Panc1 (cell line): ENCODE measurements around the gene DOCK4. TPM values are rescaled to one million over a fixed set of nuclear protein-coding genes. Genes with fewer than 3 reads are reported as not detected.

ENCODE experiments used
- ATAC-seq: fragments of 200-7000 bp; cut with Tn5 transposase; 2 replicates; pipeline ENCODE4 v1.9.1; 2020; ENCODE audit warnings: mild to moderate bottlenecking, moderate library complexity
- BruUV-seq: library from RNA; stranded (reverse); fragments of 400-500 nt; replicated peaks from 2 replicates; lab custom pipeline; 2021; lab: Mats Ljungman, UMichigan
- CTCF ChIA-PET: fragments of 300-600 bp; sonication (Branson Sonifier 250); formaldehyde crosslinking; loops from one replicate; lab custom pipeline; 2022; ENCODE audit warnings: antibody characterized with exemption; lab: Charles Lee
- POLR2A ChIA-PET: fragments of 300-600 bp; sonication (Branson Sonifier 250); formaldehyde crosslinking; loops from one replicate; lab custom pipeline; 2022; ENCODE audit warnings: antibody characterized with exemption; lab: Charles Lee
- DNase-seq: peaks from one replicate; pipeline ENCODE4 v3.0.0-alpha.2; 2010; ENCODE audit warnings: low read depth, low spot score
- H3K27ac ChIP-seq: 2 replicates; pipeline ENCODE4 v1.5.1; 2011; ENCODE audit warnings: mild to moderate bottlenecking, low read length, inconsistent platforms
- H3K27me3 ChIP-seq: fragments of 200-500 bp; sonication (Bioruptor generic); 2 replicates; pipeline ENCODE4 v1.6.0; 2014; ENCODE audit warnings: low read length, inconsistent platforms; ENCODE audit not compliant: control insufficient read depth, insufficient read depth
- H3K36me3 ChIP-seq: fragments of 200-500 bp; sonication (Bioruptor generic); 2 replicates; pipeline ENCODE4 v1.5.1; 2014; ENCODE audit warnings: inconsistent platforms, mild to moderate bottlenecking, low read length, moderate library complexity; ENCODE audit not compliant: control insufficient read depth, insufficient read depth
- H3K4me1 ChIP-seq: 2 replicates; pipeline ENCODE4 v1.5.1; 2011; ENCODE audit warnings: inconsistent platforms, mild to moderate bottlenecking, low read length, moderate library complexity; ENCODE audit not compliant: control insufficient read depth, insufficient read depth
- H3K4me3 ChIP-seq, 2 experiments: 2 replicates each; pipeline ENCODE4 v1.5.1; 2011 to 2012; ENCODE audit warnings: low read depth in 2 of 2, low read length in 2 of 2, mild to moderate bottlenecking in 2 of 2, inconsistent platforms in 1 of 2, moderate library complexity in 1 of 2
- H3K9me3 ChIP-seq: fragments of 200-500 bp; sonication (Bioruptor generic); 2 replicates; pipeline ENCODE4 v1.5.1; 2014; ENCODE audit warnings: low read depth, mild to moderate bottlenecking, inconsistent platforms, low read length, moderate library complexity; ENCODE audit not compliant: control insufficient read depth, insufficient read depth
- POLR2AphosphoS5 ChIP-seq: IDR thresholded peaks from 2 replicates; pipeline ENCODE4 v1.6.1; 2012; ENCODE audit warnings: mild to moderate bottlenecking, low read depth, low read length, moderate library complexity
- SIN3A ChIP-seq: IDR thresholded peaks from 2 replicates; pipeline ENCODE4 v1.6.1; 2012; ENCODE audit warnings: low read depth, mild to moderate bottlenecking, low read length, moderate library complexity, borderline replicate concordance; ENCODE audit not compliant: insufficient read depth
- TCF7L2 ChIP-seq: IDR thresholded peaks from 2 replicates; pipeline ENCODE4 v1.6.1; 2011; ENCODE audit warnings: mild to moderate bottlenecking, low read depth, low read length, inconsistent platforms
- in situ Hi-C: cut with HindIII; loops from 2 replicates; pipeline ENCODE4 v1.10.0; 2016; ENCODE audit warnings: low sequenced_read_pairs, low pct_unique_long_range_greater_than_20kb
- intact Hi-C: fragments of 100-400 bp; cut with micrococcal nuclease; formaldehyde crosslinking; loops from one replicate; pipeline ENCODE4 v1.10.0; 2022; ENCODE audit not compliant: unreplicated experiment
- total RNA-seq: library from RNA; stranded (reverse); gene quantifications from one replicate; pipeline ENCODE4 v1.2.1, GENCODE V29; 2021; ENCODE audit not compliant: unreplicated experiment
- TF ChIP-seq, protein P1 (sequence below): fragments of 450-650 bp; IDR thresholded peaks from 2 replicates; pipeline ENCODE4 v1.5.1; 2017; ENCODE audit warnings: mild to moderate bottlenecking
- TF ChIP-seq, protein P2 (sequence below), 2 experiments: IDR thresholded peaks; 2 replicates each; pipeline ENCODE4 v1.6.1; 2011 to 2012; ENCODE audit warnings: low read depth in 2 of 2, control low read depth in 1 of 2, low read length in 1 of 2, mild to moderate bottlenecking in 1 of 2, moderate library complexity in 1 of 2; ENCODE audit not compliant: insufficient read depth in 1 of 2

Gene DOCK4
- total RNA-seq, 1 experiment from 2014 or later: 10.8 TPM

DNA sequence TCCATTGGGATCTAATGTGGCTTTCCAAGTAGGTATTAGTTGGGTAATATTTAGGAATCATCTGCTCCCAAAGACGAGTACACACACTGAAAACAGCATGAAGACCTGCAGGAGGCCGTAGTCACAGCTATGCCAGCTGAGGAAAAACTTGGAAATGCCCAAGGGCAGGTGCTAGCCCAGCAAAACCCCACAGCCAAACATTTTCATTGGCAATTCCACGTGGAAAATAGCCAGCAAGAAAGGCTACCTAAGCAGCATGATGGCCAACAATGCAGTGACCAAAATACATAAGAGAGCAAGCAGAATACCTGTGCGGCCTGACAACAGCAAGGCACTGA lies 32.7 kb downstream of the DOCK4 start:
- intact Hi-C loops (no loop called here), in situ Hi-C loops (no loop called here)
- H3K4me1 ChIP-seq: no peaks in the 10 kb centered on the region
- ATAC-seq: no peak
- H3K9me3 ChIP-seq: no peaks in the 10 kb centered on the region
- ChIA-PET CTCF (no interaction called here), POLR2A (no interaction called here)
- H3K27ac ChIP-seq: no peak overlapping the region
- no TSS peak for BruUV-seq
- H3K4me3 ChIP-seq: no peak overlapping the region
- H3K27me3 ChIP-seq: no peaks in the 10 kb centered on the region
- no peaks in the 10 kb centered on the region for H3K36me3 ChIP-seq
- TF ChIP-seq, protein P1, sequence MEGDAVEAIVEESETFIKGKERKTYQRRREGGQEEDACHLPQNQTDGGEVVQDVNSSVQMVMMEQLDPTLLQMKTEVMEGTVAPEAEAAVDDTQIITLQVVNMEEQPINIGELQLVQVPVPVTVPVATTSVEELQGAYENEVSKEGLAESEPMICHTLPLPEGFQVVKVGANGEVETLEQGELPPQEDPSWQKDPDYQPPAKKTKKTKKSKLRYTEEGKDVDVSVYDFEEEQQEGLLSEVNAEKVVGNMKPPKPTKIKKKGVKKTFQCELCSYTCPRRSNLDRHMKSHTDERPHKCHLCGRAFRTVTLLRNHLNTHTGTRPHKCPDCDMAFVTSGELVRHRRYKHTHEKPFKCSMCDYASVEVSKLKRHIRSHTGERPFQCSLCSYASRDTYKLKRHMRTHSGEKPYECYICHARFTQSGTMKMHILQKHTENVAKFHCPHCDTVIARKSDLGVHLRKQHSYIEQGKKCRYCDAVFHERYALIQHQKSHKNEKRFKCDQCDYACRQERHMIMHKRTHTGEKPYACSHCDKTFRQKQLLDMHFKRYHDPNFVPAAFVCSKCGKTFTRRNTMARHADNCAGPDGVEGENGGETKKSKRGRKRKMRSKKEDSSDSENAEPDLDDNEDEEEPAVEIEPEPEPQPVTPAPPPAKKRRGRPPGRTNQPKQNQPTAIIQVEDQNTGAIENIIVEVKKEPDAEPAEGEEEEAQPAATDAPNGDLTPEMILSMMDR: no peak
- TF ChIP-seq SIN3A: no peak
- TF ChIP-seq TCF7L2: no peak
- TF ChIP-seq, protein P2, sequence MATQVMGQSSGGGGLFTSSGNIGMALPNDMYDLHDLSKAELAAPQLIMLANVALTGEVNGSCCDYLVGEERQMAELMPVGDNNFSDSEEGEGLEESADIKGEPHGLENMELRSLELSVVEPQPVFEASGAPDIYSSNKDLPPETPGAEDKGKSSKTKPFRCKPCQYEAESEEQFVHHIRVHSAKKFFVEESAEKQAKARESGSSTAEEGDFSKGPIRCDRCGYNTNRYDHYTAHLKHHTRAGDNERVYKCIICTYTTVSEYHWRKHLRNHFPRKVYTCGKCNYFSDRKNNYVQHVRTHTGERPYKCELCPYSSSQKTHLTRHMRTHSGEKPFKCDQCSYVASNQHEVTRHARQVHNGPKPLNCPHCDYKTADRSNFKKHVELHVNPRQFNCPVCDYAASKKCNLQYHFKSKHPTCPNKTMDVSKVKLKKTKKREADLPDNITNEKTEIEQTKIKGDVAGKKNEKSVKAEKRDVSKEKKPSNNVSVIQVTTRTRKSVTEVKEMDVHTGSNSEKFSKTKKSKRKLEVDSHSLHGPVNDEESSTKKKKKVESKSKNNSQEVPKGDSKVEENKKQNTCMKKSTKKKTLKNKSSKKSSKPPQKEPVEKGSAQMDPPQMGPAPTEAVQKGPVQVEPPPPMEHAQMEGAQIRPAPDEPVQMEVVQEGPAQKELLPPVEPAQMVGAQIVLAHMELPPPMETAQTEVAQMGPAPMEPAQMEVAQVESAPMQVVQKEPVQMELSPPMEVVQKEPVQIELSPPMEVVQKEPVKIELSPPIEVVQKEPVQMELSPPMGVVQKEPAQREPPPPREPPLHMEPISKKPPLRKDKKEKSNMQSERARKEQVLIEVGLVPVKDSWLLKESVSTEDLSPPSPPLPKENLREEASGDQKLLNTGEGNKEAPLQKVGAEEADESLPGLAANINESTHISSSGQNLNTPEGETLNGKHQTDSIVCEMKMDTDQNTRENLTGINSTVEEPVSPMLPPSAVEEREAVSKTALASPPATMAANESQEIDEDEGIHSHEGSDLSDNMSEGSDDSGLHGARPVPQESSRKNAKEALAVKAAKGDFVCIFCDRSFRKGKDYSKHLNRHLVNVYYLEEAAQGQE (IDR thresholded peaks at IDR 0.05; ENCODE audit: insufficient read depth in 1 of 2, low read depth in 2 of 2, low read length in 1 of 2): no peak
- no peak for TF ChIP-seq POLR2AphosphoS5
- no peak for DNase-seq

DNA sequence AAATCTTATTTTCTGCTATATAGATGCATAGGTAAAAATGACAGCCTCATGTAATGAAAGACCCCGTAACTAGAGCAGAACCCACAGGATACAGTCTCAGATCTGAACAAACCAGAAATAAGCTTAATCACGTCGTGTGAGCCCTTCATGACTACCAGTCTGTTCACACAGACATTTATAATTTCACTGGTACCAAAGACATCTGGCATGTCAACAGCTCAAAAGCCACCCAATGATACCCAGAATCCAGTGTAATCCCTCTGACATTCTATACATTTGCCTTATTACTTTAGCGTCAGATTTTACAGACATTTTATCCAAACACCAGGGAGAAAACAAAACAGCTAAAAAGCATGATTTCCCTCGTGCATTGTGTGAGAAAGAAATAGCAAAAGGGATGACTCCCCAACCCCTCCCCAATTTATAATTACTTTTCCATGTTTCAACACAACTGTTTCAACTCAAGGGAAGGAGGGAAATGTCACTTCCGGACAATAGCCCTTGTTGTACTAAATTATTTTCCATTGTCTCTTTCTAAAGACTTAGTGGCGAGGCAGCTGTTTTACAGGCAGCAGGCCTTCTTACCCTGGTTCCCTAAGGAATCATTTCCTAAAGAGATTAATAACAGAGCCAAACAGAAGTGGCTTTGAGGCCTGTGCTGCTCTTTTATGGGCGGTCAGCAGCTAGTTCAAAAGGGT lies 33.2 kb downstream of the DOCK4 start:
- in situ Hi-C loops: no loop called here

More for the DNA sequence above, 33.2 kb downstream of the DOCK4 start:
- Histone ChIP-seq H3K4me3 (no peak overlapping the region), H3K9me3 (no peaks in the 10 kb centered on the region), H3K27me3 (no peaks in the 10 kb centered on the region), H3K4me1 (no peaks in the 10 kb centered on the region), H3K36me3 (no peaks in the 10 kb centered on the region), H3K27ac (no peak overlapping the region)
- ChIA-PET CTCF (no interaction called here), POLR2A (no interaction called here)
- no TSS peak for BruUV-seq
- ATAC-seq (no peak), DNase-seq (no peak)
- intact Hi-C loops: no loop called here
- TF ChIP-seq, protein P2 (IDR thresholded peaks at IDR 0.05; ENCODE audit: insufficient read depth in 1 of 2, low read depth in 2 of 2, low read length in 1 of 2): no peak
- TF ChIP-seq, protein P1: no peak
- TF ChIP-seq TCF7L2 (no peak), POLR2AphosphoS5 (no peak), SIN3A (no peak)
